KMS-11 (cell line): ENCODE results near the gene QSER1.

Experiments
- H2AFZ ChIP-seq: fragments of 200-600 bp; sonication (generic); 2 replicates; pipeline ENCODE4 v1.6.1; 2016; ENCODE audit warnings: antibody characterized with exemption, mixed run types, low read depth
- H3K27ac ChIP-seq: fragments of 200-600 bp; sonication (generic); 2 replicates; pipeline ENCODE4 v1.6.1; 2016; ENCODE audit warnings: mild to moderate bottlenecking, mixed run types
- H3K27me3 ChIP-seq: fragments of 200-600 bp; sonication (generic); 2 replicates; pipeline ENCODE4 v1.6.1; 2017; ENCODE audit warnings: mild to moderate bottlenecking, low read depth, mixed run types, moderate library complexity; ENCODE audit not compliant: insufficient read depth
- H3K36me3 ChIP-seq: fragments of 200-600 bp; sonication (generic); 2 replicates; pipeline ENCODE4 v1.6.1; 2017; ENCODE audit warnings: mild to moderate bottlenecking, mixed run types; ENCODE audit not compliant: insufficient read depth
- H3K4me1 ChIP-seq: fragments of 200-600 bp; sonication (generic); 2 replicates; pipeline ENCODE4 v1.6.1; 2016; ENCODE audit warnings: mild to moderate bottlenecking, low read depth, mixed run types; ENCODE audit not compliant: poor library complexity, severe bottlenecking
- H3K4me2 ChIP-seq: fragments of 200-600 bp; sonication (generic); 2 replicates; pipeline ENCODE4 v1.7.0; 2016; ENCODE audit warnings: mild to moderate bottlenecking, mixed run types
- H3K4me3 ChIP-seq: fragments of 200-600 bp; sonication (generic); IDR thresholded peaks from 2 replicates; pipeline ENCODE4 v1.6.1; 2017; ENCODE audit warnings: low read depth, low read length, mixed read lengths; ENCODE audit not compliant: insufficient read depth
- H3K79me2 ChIP-seq: fragments of 200-600 bp; sonication (generic); 2 replicates; pipeline ENCODE4 v1.6.1; 2016; ENCODE audit warnings: low read depth, mixed run types; ENCODE audit not compliant: insufficient read depth
- H3K9ac ChIP-seq: fragments of 200-600 bp; sonication (generic); 2 replicates; pipeline ENCODE4 v1.6.1; 2016; ENCODE audit warnings: mild to moderate bottlenecking, mixed run types
- H4K20me1 ChIP-seq: fragments of 200-600 bp; sonication (generic); 2 replicates; pipeline ENCODE4 v1.6.1; 2016; ENCODE audit warnings: mild to moderate bottlenecking, mixed run types; ENCODE audit not compliant: insufficient read depth
- TF ChIP-seq, protein P1 (sequence below): fragments of 200-600 bp; sonication (generic); conservative IDR thresholded peaks from 2 replicates; pipeline ENCODE4 v1.6.1; 2017; ENCODE audit warnings: low read depth, mild to moderate bottlenecking, antibody characterized with exemption, low read length, moderate library complexity, mixed read lengths

The QSER1 gene

DNA sequence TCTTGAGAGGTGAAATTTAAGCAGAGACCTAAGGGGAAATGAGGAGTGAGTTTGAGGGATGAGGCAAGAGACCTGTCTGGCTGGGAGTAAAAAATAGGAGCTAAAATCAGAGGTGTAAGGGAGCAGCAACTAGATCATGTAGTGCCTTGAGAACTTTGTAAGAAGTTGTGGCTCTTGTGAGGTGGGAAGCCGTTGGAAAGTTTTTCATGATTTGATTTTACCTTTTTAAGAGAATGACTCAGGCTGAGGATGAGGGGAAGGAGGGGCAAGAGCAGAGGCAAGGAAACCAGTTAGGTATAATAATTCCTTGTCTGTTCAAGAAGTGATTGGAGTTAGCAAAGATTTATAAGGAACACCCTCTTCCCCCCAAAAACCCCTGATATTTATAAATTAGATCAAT is 25.8 kb downstream of the QSER1 start:
- H3K4me2 ChIP-seq: no peak overlapping the region
- TF ChIP-seq, protein P1, sequence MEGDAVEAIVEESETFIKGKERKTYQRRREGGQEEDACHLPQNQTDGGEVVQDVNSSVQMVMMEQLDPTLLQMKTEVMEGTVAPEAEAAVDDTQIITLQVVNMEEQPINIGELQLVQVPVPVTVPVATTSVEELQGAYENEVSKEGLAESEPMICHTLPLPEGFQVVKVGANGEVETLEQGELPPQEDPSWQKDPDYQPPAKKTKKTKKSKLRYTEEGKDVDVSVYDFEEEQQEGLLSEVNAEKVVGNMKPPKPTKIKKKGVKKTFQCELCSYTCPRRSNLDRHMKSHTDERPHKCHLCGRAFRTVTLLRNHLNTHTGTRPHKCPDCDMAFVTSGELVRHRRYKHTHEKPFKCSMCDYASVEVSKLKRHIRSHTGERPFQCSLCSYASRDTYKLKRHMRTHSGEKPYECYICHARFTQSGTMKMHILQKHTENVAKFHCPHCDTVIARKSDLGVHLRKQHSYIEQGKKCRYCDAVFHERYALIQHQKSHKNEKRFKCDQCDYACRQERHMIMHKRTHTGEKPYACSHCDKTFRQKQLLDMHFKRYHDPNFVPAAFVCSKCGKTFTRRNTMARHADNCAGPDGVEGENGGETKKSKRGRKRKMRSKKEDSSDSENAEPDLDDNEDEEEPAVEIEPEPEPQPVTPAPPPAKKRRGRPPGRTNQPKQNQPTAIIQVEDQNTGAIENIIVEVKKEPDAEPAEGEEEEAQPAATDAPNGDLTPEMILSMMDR: no peak
- no peak overlapping the region for H3K9ac ChIP-seq
- H2AFZ ChIP-seq: no peak overlapping the region
- H3K79me2 ChIP-seq: peaks cover 41% of the 10 kb centered on the region; the same call in 1 of the 2 replicates
- H3K27ac ChIP-seq: no peak overlapping the region
- peaks cover 21% of the 10 kb centered on the region for H3K4me1 ChIP-seq
- H4K20me1 ChIP-seq: no peaks in the 10 kb centered on the region
- H3K27me3 ChIP-seq: no peaks in the 10 kb centered on the region
- H3K4me3 ChIP-seq: no peak overlapping the region
- no peaks in the 10 kb centered on the region for H3K36me3 ChIP-seq

DNA sequence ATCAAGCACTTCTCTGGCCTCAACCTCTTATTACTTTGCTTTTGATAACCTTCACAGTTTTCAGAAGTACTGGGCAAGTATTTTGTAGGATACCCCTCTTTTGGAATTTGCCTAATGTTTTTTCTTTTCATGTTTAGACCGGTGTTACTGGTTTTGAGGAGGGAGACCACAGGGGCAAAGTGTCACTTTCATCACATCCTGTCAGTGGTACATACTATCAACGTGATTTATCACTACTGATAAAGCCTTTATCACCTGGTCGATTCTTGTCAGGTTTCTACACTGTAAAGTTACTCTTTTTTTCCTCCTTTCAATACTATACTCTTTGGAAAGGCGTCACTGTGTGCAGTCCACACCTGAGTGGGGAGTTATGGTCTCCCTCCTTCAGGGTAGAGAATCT is 26.7 kb downstream of the QSER1 start:
- no peak overlapping the region for H3K4me3 ChIP-seq
- H3K27ac ChIP-seq: no peak overlapping the region
- no peak overlapping the region for H3K4me2 ChIP-seq
- no peak overlapping the region for H2AFZ ChIP-seq
- TF ChIP-seq, protein P1: no peak
- no peaks in the 10 kb centered on the region for H3K36me3 ChIP-seq
- H3K4me1 ChIP-seq: peaks cover 21% of the 10 kb centered on the region
- H3K27me3 ChIP-seq: no peaks in the 10 kb centered on the region
- H4K20me1 ChIP-seq: no peaks in the 10 kb centered on the region
- H3K79me2 ChIP-seq: peaks cover 40% of the 10 kb centered on the region; the same call in 1 of the 2 replicates
- H3K9ac ChIP-seq: no peak overlapping the region

DNA sequence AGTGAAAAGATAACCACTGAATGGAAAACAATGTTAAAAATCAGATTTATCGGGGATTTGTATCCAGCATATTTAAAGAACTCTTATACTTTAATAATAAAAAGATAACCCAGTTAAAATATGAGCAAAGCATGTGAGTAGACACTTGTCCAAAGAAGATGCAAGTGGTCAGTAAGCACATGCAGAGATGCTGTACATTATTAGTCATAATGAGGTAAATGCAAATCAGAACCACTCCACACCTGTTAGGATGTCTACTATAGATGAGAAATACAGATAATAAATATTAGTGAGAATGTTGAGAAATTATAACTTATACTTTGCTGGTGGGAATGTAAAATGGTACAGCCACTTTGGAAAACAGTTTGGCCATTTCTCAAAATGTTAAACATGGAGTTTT is 28.0 kb downstream of the QSER1 start:
- H3K27ac ChIP-seq: no peak overlapping the region
- no peak overlapping the region for H3K4me2 ChIP-seq
- H4K20me1 ChIP-seq: no peaks in the 10 kb centered on the region
- H3K9ac ChIP-seq: no peak overlapping the region
- H3K27me3 ChIP-seq: no peaks in the 10 kb centered on the region
- no peaks in the 10 kb centered on the region for H3K36me3 ChIP-seq
- peaks cover 33% of the 10 kb centered on the region; the same call in 1 of the 2 replicates for H3K79me2 ChIP-seq
- peaks cover 21% of the 10 kb centered on the region for H3K4me1 ChIP-seq
- no peak overlapping the region for H3K4me3 ChIP-seq
- no peak overlapping the region for H2AFZ ChIP-seq
- TF ChIP-seq, protein P1: no peak

DNA sequence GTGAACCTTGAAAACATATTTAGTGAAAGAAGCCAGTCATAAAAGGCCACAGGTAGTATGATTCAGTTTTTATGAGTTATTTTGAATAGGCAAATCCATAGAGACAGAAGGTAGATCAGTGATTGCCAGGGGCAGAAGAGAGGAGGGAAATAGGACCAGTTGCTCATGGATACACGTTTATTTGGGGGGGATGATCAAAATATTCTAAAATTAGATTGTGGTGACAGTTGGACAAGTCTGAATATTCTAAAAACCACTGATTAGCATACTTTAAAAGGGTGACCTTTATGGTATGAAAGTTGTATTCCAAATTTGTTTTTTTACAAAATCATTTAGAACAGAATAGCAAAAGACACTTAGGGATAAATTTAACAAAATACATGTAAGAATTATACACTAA is 28.6 kb downstream of the QSER1 start:
- H3K79me2 ChIP-seq: peaks cover 31% of the 10 kb centered on the region; the same call in 1 of the 2 replicates
- no peaks in the 10 kb centered on the region for H3K36me3 ChIP-seq
- no peak overlapping the region for H2AFZ ChIP-seq
- no peak overlapping the region for H3K27ac ChIP-seq
- TF ChIP-seq, protein P1: no peak
- H3K4me1 ChIP-seq: peaks cover 21% of the 10 kb centered on the region
- no peak overlapping the region for H3K9ac ChIP-seq
- no peaks in the 10 kb centered on the region for H4K20me1 ChIP-seq
- H3K4me3 ChIP-seq: no peak overlapping the region
- H3K4me2 ChIP-seq: no peak overlapping the region
- no peaks in the 10 kb centered on the region for H3K27me3 ChIP-seq
